Transverse colon (tissue), 4 donors: Measurements from ENCODE around the gene NRG2. TPM values are rescaled to one million over a fixed set of nuclear protein-coding genes. Genes with fewer than 3 reads are reported as not detected.

Experiments used
- DNase-seq: peaks from one replicate; pipeline ENCODE4 v3.0.0-alpha.2; 2019
- H3K27ac ChIP-seq, 4 donors: fragments of 200-600 bp; sonication (generic); 2 replicates each; pipeline ENCODE4 v1.5.1; 2016 to 2018; ENCODE audit warnings: inconsistent platforms in 4 of 4
- H3K27me3 ChIP-seq: fragments of 200-600 bp; sonication (generic); 2 replicates; pipeline ENCODE4 v1.5.1; 2017; ENCODE audit warnings: inconsistent platforms
- H3K36me3 ChIP-seq, 4 donors: fragments of 200-600 bp; sonication (generic); 2 replicates each; pipeline ENCODE4 v1.5.1; 2017 to 2019; ENCODE audit warnings: inconsistent platforms in 4 of 4
- H3K4me1 ChIP-seq, 4 donors: fragments of 200-600 bp; sonication (generic); 2 replicates each; pipeline ENCODE4 v1.5.1; 2017 to 2020; ENCODE audit warnings: inconsistent platforms in 4 of 4
- H3K4me3 ChIP-seq, 4 donors: fragments of 200-600 bp; sonication (generic); 1 replicate in 1 of 4; 2 replicates in 3 of 4; pipeline versions ENCODE4 v1.5.1 to v1.6.1; 2017 to 2019; ENCODE audit warnings: inconsistent platforms in 4 of 4
- H3K9me3 ChIP-seq, 2 donors: fragments of 200-600 bp; sonication (generic); 2 replicates each; pipeline ENCODE4 v1.5.1; 2017 to 2019; ENCODE audit warnings: inconsistent platforms in 2 of 2
- CTCF ChIP-seq, 5 experiments: fragments of 200-600 bp in 3 of 5; fragments of 450-650 bp in 2 of 5; sonication (generic) in 3 of 5; IDR thresholded peaks; 1 replicate in 2 of 5; 2 replicates in 3 of 5; pipeline ENCODE4 v1.5.1; 2016 to 2017; ENCODE audit warnings: antibody characterized with exemption in 5 of 5, inconsistent platforms in 3 of 5, mild to moderate bottlenecking in 2 of 5, moderate library complexity in 1 of 5
- EP300 ChIP-seq: sonication (generic); formaldehyde crosslinking; IDR thresholded peaks from one replicate; pipeline ENCODE4 v1.6.1; 2017; ENCODE audit warnings: antibody characterized with exemption, low read depth
- POLR2A ChIP-seq: fragments of 450-650 bp; IDR thresholded peaks from one replicate; pipeline ENCODE4 v1.6.1; 2016; ENCODE audit warnings: antibody characterized with exemption, mild to moderate bottlenecking, moderate library complexity
- POLR2AphosphoS5 ChIP-seq, 3 donors: sonication (generic); formaldehyde crosslinking; IDR thresholded peaks; one replicate each; pipeline ENCODE4 v1.6.1; 2016; ENCODE audit warnings: antibody characterized with exemption in 3 of 3
- WGBS, 2 donors: methylation state at CpG; one replicate each; pipeline ENCODE4 v1.1.5; 2018; ENCODE audit warnings: low coverage in 1 of 2; 5-methylcytosine and 5-hydroxymethylcytosine counted together
- in situ Hi-C, 4 donors: fragments of 200-750 bp; cut with MboI; loops; one replicate each; pipeline versions ENCODE4 v1.15.0 to v1.15.1; 2017; ENCODE audit warnings: low sequenced_read_pairs in 3 of 4, low pct_ligation_motif_present in 1 of 4, low pct_unique_long_range_greater_than_20kb in 1 of 4
- intact Hi-C: fragments of 100-400 bp; cut with DNase I; formaldehyde crosslinking; loops from one replicate; pipeline ENCODE4 v1.15.1; 2023; ENCODE audit warnings: low total_unique reads
- total RNA-seq, 4 donors: library from RNA; depleted of rRNA; stranded (reverse); fragments of >200 nt; gene quantifications; one replicate each; pipeline ENCODE4 v1.1.0, GENCODE V29; 2016

Gene NRG2
- total RNA-seq, 4 donors from 2014 or later: 0.68 to 12.3 (median 0.95) TPM; not detected in 1

- no peak overlapping the region for H3K4me3 ChIP-seq
- in situ Hi-C loops: no loop called here
- H3K27me3 ChIP-seq: peaks cover 6% of the 10 kb centered on the region
- H3K9me3 ChIP-seq: no peaks in the 10 kb centered on the region
- no peak overlapping the region for H3K27ac ChIP-seq
- TF ChIP-seq POLR2A (no peak), POLR2AphosphoS5 (IDR thresholded peaks at IDR 0.05) (no peak), EP300 (no peak), CTCF (IDR thresholded peaks at IDR 0.05) (no peak)
- no peaks in the 10 kb centered on the region for H3K36me3 ChIP-seq
- DNase-seq: no peak
- H3K4me1 ChIP-seq: no peaks in the 10 kb centered on the region
- intact Hi-C loops: no loop called here
- 94% methylated on average over 4 of the region's 4 CpGs; no CpG with 5 or more reads in 1 of the 2 donors for WGBS, 2 donors
Observed at GRCh38 chr5:139911425-139912120, 131.5 kb downstream of the NRG2 start.

GRCh38 chr5:139910901-139911300, 132.2 kb downstream of the NRG2 start:
- no peaks in the 10 kb centered on the region for H3K9me3 ChIP-seq
- in situ Hi-C loops (no loop called here), intact Hi-C loops (no loop called here)
- no peak overlapping the region for H3K4me3 ChIP-seq
- peaks cover 7% of the 10 kb centered on the region for H3K27me3 ChIP-seq
- no peaks in the 10 kb centered on the region for H3K4me1 ChIP-seq
- H3K27ac ChIP-seq: no peak overlapping the region
- no peaks in the 10 kb centered on the region for H3K36me3 ChIP-seq
- no peak for TF ChIP-seq CTCF (IDR thresholded peaks at IDR 0.05)
- TF ChIP-seq EP300: no peak
- TF ChIP-seq POLR2AphosphoS5 (IDR thresholded peaks at IDR 0.05): no peak
- no peak for TF ChIP-seq POLR2A
- 77 to 94% methylated on average over 3 to 5 of the region's 5 CpGs for WGBS, 2 donors
- DNase-seq: no peak

GRCh38 chr5:139910036-139910435, 133.1 kb downstream of the NRG2 start:
- 91 to 100% methylated on average over 2 to 3 of the region's 3 CpGs for WGBS, 2 donors
- peaks cover 16% of the 10 kb centered on the region for H3K27me3 ChIP-seq
- peaks cover 0 to 4% (median 2%) of the 10 kb centered on the region in 4 donors for H3K4me1 ChIP-seq
- in situ Hi-C loops: no loop called here
- no peak for TF ChIP-seq POLR2AphosphoS5 (IDR thresholded peaks at IDR 0.05)
- no peak for TF ChIP-seq POLR2A
- TF ChIP-seq CTCF (IDR thresholded peaks at IDR 0.05): no peak
- no peak for TF ChIP-seq EP300
- H3K4me3 ChIP-seq: no peak overlapping the region
- intact Hi-C loops: no loop called here
- no peaks in the 10 kb centered on the region for H3K36me3 ChIP-seq
- H3K27ac ChIP-seq: no peak overlapping the region
- H3K9me3 ChIP-seq: no peaks in the 10 kb centered on the region
- DNase-seq: no peak

DNA sequence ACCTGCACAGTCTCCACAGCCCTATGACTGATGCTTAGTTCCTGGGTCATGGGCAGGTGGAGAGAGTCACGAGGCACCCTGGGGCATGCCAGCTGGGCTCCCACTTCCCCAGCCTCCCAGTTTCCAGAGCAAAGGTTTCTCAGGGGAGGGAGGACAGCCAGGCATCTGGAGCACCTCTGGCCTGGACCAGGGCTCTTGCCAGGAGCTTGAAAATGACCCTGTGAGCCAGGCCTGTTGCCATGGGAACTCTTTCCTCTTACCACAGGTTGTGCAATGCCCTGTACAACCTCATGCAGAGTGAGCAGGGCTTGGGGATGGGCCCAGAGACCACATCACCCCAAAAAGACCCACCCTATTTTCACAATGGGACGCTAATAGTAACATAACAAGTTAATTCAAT, 134.3 kb downstream of the NRG2 start:
- intact Hi-C loops: no loop called here
- Histone ChIP-seq H3K36me3 (no peaks in the 10 kb centered on the region), H3K9me3 (no peaks in the 10 kb centered on the region), H3K27me3 (peaks cover 29% of the 10 kb centered on the region), H3K4me1 (peaks cover 10 to 17% (median 14%) of the 10 kb centered on the region in 4 donors), H3K27ac (no peak overlapping the region), H3K4me3 (no peak overlapping the region)
- WGBS, 2 donors: 64% methylated on average over 2 of the region's 2 CpGs; no CpG with 5 or more reads in 1 of the 2 donors
- no peak for DNase-seq
- in situ Hi-C loops: no loop called here
- TF ChIP-seq EP300 (no peak), POLR2A (no peak), CTCF (IDR thresholded peaks at IDR 0.05) (no peak), POLR2AphosphoS5 (IDR thresholded peaks at IDR 0.05) (no peak)
